NB4 (cell line): ENCODE results near the gene GALNT17.

Experiments
- CTCF ChIP-seq: IDR thresholded peaks from one replicate; pipeline ENCODE4 v1.5.1; 2012; ENCODE audit warnings: low read depth, low read length
- POLR2A ChIP-seq: IDR thresholded peaks from 2 replicates; pipeline ENCODE4 v1.6.1; 2011; ENCODE audit warnings: mild to moderate bottlenecking; ENCODE audit not compliant: insufficient read length; ENCODE audit errors: extremely low read depth

- no peak for TF ChIP-seq POLR2A
- no peak for TF ChIP-seq CTCF
Observed at GRCh38 chr7:71414490-71414889, 282.5 kb downstream of the GALNT17 start.
